OCI-LY3 (cell line): ENCODE results near the gene EPB41L5.

Experiments
- H2AFZ ChIP-seq: fragments of 200-600, 300-600 bp; shearing (Covaris generic); 2 replicates; pipeline ENCODE4 v1.6.0; 2014; ENCODE audit warnings: antibody characterized with exemption, low read depth, low read length
- H3K27ac ChIP-seq: fragments of 200-600, 300-600 bp; sonication (generic); 2 replicates; pipeline ENCODE4 v1.5.1; 2014; ENCODE audit warnings: mild to moderate bottlenecking, low read length, moderate library complexity, mixed read lengths
- H3K27me3 ChIP-seq: fragments of 200-600, 300-600 bp; sonication (generic); 2 replicates; pipeline ENCODE4 v1.6.1; 2014; ENCODE audit warnings: low read depth, low read length, mixed read lengths
- H3K36me3 ChIP-seq: fragments of 200-600, 300-600 bp; sonication (generic); replicated peaks from 2 replicates; pipeline ENCODE3; 2014; ENCODE audit warnings: low read depth, low read length, mixed read lengths
- H3K4me1 ChIP-seq: fragments of 300-600, 200-600 bp; sonication (generic); 2 replicates; pipeline ENCODE4 v1.6.1; 2014; ENCODE audit warnings: low read length, mixed read lengths
- H3K4me2 ChIP-seq: fragments of 200-600, 300-600 bp; sonication (generic); 2 replicates; pipeline ENCODE4 v1.6.1; 2014; ENCODE audit warnings: low read length, mixed read lengths
- H3K4me3 ChIP-seq: fragments of 300-600, 200-600 bp; sonication (generic); 2 replicates; pipeline ENCODE4 v1.5.1; 2014; ENCODE audit warnings: antibody characterized with exemption, mild to moderate bottlenecking, low read length, moderate library complexity
- H3K79me2 ChIP-seq: fragments of 300-600, 200-600 bp; shearing (Covaris generic); 2 replicates; pipeline ENCODE4 v1.6.1; 2014; ENCODE audit warnings: mild to moderate bottlenecking, low read length, mixed read lengths
- H3K9ac ChIP-seq: fragments of 300-600, 200-600 bp; shearing (Covaris generic); 2 replicates; pipeline ENCODE4 v1.6.0; 2014; ENCODE audit warnings: mild to moderate bottlenecking, low read length, moderate library complexity
- H3K9me3 ChIP-seq: fragments of 200-600, 300-600 bp; shearing (Covaris generic); 2 replicates; pipeline ENCODE4 v1.6.1; 2014; ENCODE audit warnings: low read length, mixed read lengths; ENCODE audit not compliant: insufficient read depth
- H4K20me1 ChIP-seq: fragments of 200-600, 300-600 bp; sonication (generic); 2 replicates; pipeline ENCODE4 v1.6.1; 2016; ENCODE audit warnings: low read length, mixed read lengths; ENCODE audit not compliant: insufficient read depth
- EZH2phosphoT487 ChIP-seq: fragments of 200-600 bp; shearing (Covaris generic); IDR thresholded peaks from 2 replicates; pipeline ENCODE4 v1.6.1; 2018; ENCODE audit warnings: antibody characterized with exemption, mixed run types, low read depth
- TF ChIP-seq, protein P1 (sequence below): fragments of 200-600, 300-600 bp; sonication (generic); IDR thresholded peaks from 2 replicates; pipeline ENCODE4 v1.5.1; 2014; ENCODE audit warnings: antibody characterized with exemption, low read length, low read depth

EPB41L5 gene

DNA sequence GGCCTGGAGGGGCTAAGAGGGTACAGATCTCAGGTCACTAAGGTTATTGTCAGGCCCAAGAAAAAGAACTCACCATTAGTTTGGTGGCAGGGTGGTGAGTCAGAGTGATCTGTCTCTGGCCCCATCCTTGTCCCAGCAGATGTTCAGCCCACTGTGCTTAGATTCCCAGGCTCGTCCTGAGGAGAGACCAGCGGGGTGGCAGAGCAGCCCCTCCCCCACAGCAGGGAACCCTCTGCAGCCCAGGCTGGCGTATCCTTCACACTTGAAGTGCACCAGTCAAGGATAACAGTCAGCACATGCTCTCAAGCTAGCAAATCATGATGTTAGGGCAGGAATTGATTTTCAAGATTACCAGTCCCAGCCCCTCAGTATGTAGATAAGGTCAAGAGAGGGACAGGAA, 167.2 kb downstream of the EPB41L5 start:
- Histone ChIP-seq H3K4me2 (no peak overlapping the region), H3K4me3 (no peak overlapping the region), H2AFZ (no peak overlapping the region), H3K27me3 (no peaks in the 10 kb centered on the region), H3K9me3 (no peaks in the 10 kb centered on the region), H3K4me1 (peaks cover 20% of the 10 kb centered on the region), H3K36me3 (peaks cover 70% of the 10 kb centered on the region), H3K79me2 (no peaks in the 10 kb centered on the region), H4K20me1 (peaks cover 7% of the 10 kb centered on the region; the same call in 1 of the 2 replicates), H3K27ac (no peak overlapping the region), H3K9ac (no peak overlapping the region)
- TF ChIP-seq, protein P1, sequence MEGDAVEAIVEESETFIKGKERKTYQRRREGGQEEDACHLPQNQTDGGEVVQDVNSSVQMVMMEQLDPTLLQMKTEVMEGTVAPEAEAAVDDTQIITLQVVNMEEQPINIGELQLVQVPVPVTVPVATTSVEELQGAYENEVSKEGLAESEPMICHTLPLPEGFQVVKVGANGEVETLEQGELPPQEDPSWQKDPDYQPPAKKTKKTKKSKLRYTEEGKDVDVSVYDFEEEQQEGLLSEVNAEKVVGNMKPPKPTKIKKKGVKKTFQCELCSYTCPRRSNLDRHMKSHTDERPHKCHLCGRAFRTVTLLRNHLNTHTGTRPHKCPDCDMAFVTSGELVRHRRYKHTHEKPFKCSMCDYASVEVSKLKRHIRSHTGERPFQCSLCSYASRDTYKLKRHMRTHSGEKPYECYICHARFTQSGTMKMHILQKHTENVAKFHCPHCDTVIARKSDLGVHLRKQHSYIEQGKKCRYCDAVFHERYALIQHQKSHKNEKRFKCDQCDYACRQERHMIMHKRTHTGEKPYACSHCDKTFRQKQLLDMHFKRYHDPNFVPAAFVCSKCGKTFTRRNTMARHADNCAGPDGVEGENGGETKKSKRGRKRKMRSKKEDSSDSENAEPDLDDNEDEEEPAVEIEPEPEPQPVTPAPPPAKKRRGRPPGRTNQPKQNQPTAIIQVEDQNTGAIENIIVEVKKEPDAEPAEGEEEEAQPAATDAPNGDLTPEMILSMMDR: no peak
- no peak for TF ChIP-seq EZH2phosphoT487

DNA sequence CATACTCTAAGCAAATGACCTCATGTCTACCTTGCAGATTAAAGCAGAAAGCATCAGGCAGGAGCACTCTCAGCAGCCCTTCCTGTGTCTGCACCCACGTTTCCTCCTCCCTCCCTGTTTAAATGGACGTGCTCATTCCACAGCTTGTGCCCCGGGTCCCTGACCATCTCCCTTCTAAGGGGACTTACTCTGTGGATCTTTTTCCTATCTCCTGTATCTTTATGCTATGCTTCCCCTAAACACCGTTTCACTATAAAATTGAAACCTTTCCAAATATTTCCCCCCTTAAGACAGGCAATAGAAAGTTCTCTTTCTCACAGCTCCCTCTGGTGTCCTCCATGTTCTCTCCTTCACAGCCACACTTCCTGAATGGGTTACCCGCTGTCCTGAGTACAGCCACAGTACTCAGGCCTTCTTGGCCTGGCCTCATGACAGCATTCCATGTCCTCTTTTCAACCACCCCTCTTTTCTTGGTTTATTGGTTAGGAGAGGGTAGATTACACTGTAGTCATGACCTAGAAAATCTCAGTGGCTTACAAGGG, 169.2 kb downstream of the EPB41L5 start:
- Histone ChIP-seq H2AFZ (no peak overlapping the region), H3K4me2 (no peak overlapping the region)
- TF ChIP-seq EZH2phosphoT487: no peak
- TF ChIP-seq, protein P1: no peak

DNA sequence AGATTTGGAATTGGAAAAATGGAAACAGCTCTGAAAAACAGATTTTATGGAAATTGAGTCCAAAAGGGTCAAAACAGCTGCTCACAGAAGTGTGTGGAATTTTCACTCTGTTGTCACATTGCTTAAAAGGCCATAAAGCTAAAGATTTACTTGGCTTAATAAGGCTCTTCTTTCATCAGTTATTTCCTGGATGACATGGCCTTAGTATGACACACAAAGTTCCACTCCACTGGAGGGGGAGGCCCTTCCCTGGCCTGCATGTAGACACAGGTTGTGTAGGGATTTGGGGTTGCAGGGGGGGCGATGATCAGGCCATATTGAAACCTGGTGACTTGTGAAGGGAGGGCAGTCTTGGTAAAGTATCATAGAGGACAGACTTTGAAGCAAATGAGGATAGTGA, 176.3 kb downstream of the EPB41L5 start:
- TF ChIP-seq, protein P1: no peak
- TF ChIP-seq EZH2phosphoT487: no peak
- H3K4me1 ChIP-seq: no peaks in the 10 kb centered on the region
- H3K27ac ChIP-seq: no peak overlapping the region
- H3K79me2 ChIP-seq: no peaks in the 10 kb centered on the region
- no peaks in the 10 kb centered on the region for H4K20me1 ChIP-seq
- H3K4me3 ChIP-seq: no peak overlapping the region
- H3K4me2 ChIP-seq: no peak overlapping the region
- H2AFZ ChIP-seq: no peak overlapping the region
- H3K9me3 ChIP-seq: no peaks in the 10 kb centered on the region
- peaks cover 11% of the 10 kb centered on the region for H3K36me3 ChIP-seq
- no peak overlapping the region for H3K9ac ChIP-seq
- no peaks in the 10 kb centered on the region for H3K27me3 ChIP-seq

More for the DNA sequence above, 169.2 kb downstream of the EPB41L5 start:
- Histone ChIP-seq H4K20me1 (peaks cover 7% of the 10 kb centered on the region; the same call in 1 of the 2 replicates), H3K79me2 (no peaks in the 10 kb centered on the region), H3K9ac (no peak overlapping the region), H3K27ac (no peak overlapping the region), H3K9me3 (no peaks in the 10 kb centered on the region), H3K4me1 (peaks cover 9% of the 10 kb centered on the region), H3K36me3 (peaks cover 61% of the 10 kb centered on the region), H3K27me3 (no peaks in the 10 kb centered on the region), H3K4me3 (no peak overlapping the region)

DNA sequence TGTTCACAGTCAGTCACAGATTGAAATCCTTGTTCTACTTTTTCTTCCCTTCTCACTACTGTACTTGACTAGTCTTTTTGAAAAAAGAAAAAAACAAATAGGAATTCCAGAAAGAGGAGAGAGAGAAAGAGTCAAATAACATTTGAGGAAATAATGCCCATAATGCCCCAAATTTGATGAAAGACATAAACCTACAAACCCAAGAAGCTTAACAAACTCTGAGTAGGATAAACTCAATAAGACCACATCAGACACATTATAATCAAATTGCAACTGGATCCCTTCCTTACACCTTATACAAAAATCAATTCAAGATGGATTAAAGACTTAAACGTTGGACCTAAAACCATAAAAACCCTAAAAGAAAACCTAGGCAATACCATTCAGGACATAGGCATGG, 179.4 kb downstream of the EPB41L5 start:
- H2AFZ ChIP-seq: no peak overlapping the region
- H3K4me3 ChIP-seq: no peak overlapping the region
- H3K9me3 ChIP-seq: no peaks in the 10 kb centered on the region
- H3K4me1 ChIP-seq: no peaks in the 10 kb centered on the region
- H3K36me3 ChIP-seq: peaks cover 2% of the 10 kb centered on the region
- H3K4me2 ChIP-seq: no peak overlapping the region
- no peaks in the 10 kb centered on the region for H3K27me3 ChIP-seq
- H4K20me1 ChIP-seq: no peaks in the 10 kb centered on the region
- no peaks in the 10 kb centered on the region for H3K79me2 ChIP-seq
- TF ChIP-seq, protein P1: no peak
- TF ChIP-seq EZH2phosphoT487: no peak
- H3K9ac ChIP-seq: no peak overlapping the region
- no peak overlapping the region for H3K27ac ChIP-seq
